Effector memory CD4-positive, alpha-beta T cell (primary cell): ENCODE data around the gene NRG2.

Source experiments
- DNase-seq, 3 donors: peaks; one replicate each; pipeline ENCODE4 v3.0.0-alpha.2; 2020
- H3K27ac ChIP-seq: 2 replicates; pipeline ENCODE4 v1.7.0; 2013; ENCODE audit warnings: mild to moderate bottlenecking, low read length, moderate library complexity; ENCODE audit not compliant: insufficient read depth, poor library complexity, severe bottlenecking
- H3K27me3 ChIP-seq: replicated peaks from 2 replicates; pipeline ENCODE4 v1.7.0; 2013; ENCODE audit warnings: mild to moderate bottlenecking, low read length; ENCODE audit not compliant: insufficient read depth, control insufficient read depth, poor library complexity, severe bottlenecking
- H3K36me3 ChIP-seq: 2 replicates; pipeline ENCODE4 v1.7.0; 2013; ENCODE audit warnings: mild to moderate bottlenecking, low read length, moderate library complexity; ENCODE audit not compliant: control insufficient read depth, insufficient read depth
- H3K4me1 ChIP-seq: 2 replicates; pipeline ENCODE4 v1.7.0; 2013; ENCODE audit warnings: low read length, mild to moderate bottlenecking; ENCODE audit not compliant: control insufficient read depth, insufficient read depth, poor library complexity, severe bottlenecking
- H3K4me3 ChIP-seq: 2 replicates; pipeline ENCODE4 v1.7.0; 2013; ENCODE audit warnings: low read length, low read depth, mild to moderate bottlenecking; ENCODE audit not compliant: insufficient read depth, poor library complexity, severe bottlenecking
- H3K9me3 ChIP-seq: 2 replicates; pipeline ENCODE4 v1.7.0; 2013; ENCODE audit warnings: mild to moderate bottlenecking, low read length, moderate library complexity; ENCODE audit not compliant: control insufficient read depth

Gene NRG2

GRCh38 chr5:139842321-139842720, 200.8 kb downstream of the NRG2 start:
- Histone ChIP-seq H3K9me3 (no peaks in the 10 kb centered on the region), H3K27ac (no peak overlapping the region), H3K27me3 (peaks cover 3% of the 10 kb centered on the region), H3K36me3 (no peaks in the 10 kb centered on the region), H3K4me3 (no peak overlapping the region), H3K4me1 (no peaks in the 10 kb centered on the region)
- DNase-seq = no peak

DNA sequence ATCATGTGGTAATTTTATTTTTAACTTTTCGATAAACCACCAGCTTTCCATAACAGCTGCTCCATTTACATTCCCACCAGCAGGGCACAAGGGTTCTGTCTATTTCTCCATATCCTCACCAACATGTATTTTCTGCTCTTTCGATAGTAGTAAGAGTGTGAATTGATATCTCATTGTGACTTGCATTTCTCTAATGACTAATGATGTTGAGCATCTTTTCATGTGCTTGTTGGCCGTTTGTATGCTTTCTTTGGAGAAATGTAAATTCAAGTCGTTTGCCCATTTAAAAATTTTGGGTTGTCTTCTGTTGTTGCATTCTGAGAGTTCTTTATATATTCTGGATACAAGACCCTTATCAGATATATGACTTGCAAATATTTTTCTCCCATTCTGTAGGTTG, 201.6 kb downstream of the NRG2 start:
- DNase-seq = no peak
- no peaks in the 10 kb centered on the region for H3K4me1 ChIP-seq
- H3K36me3 ChIP-seq = no peaks in the 10 kb centered on the region
- no peaks in the 10 kb centered on the region for H3K9me3 ChIP-seq
- H3K27ac ChIP-seq = no peak overlapping the region
- peaks cover 3% of the 10 kb centered on the region for H3K27me3 ChIP-seq
- no peak overlapping the region for H3K4me3 ChIP-seq

- Histone ChIP-seq H3K9me3 (no peaks in the 10 kb centered on the region), H3K4me3 (no peak overlapping the region), H3K27ac (no peak overlapping the region), H3K36me3 (no peaks in the 10 kb centered on the region), H3K27me3 (peaks cover 3% of the 10 kb centered on the region), H3K4me1 (no peaks in the 10 kb centered on the region)
- DNase-seq = no peak
Measured at GRCh38 chr5:139839918-139840317, 203.2 kb downstream of the NRG2 start.

- H3K4me3 ChIP-seq = no peak overlapping the region
- H3K27me3 ChIP-seq = peaks cover under 1% of the 10 kb centered on the region
- no peaks in the 10 kb centered on the region for H3K9me3 ChIP-seq
- no peaks in the 10 kb centered on the region for H3K4me1 ChIP-seq
- no peak for DNase-seq
- no peak overlapping the region for H3K27ac ChIP-seq
- H3K36me3 ChIP-seq = no peaks in the 10 kb centered on the region
Measured at GRCh38 chr5:139839232-139839815, 203.8 kb downstream of the NRG2 start.

GRCh38 chr5:139838381-139839197, 204.5 kb downstream of the NRG2 start:
- Histone ChIP-seq H3K36me3 (no peaks in the 10 kb centered on the region), H3K4me1 (no peaks in the 10 kb centered on the region)

DNA sequence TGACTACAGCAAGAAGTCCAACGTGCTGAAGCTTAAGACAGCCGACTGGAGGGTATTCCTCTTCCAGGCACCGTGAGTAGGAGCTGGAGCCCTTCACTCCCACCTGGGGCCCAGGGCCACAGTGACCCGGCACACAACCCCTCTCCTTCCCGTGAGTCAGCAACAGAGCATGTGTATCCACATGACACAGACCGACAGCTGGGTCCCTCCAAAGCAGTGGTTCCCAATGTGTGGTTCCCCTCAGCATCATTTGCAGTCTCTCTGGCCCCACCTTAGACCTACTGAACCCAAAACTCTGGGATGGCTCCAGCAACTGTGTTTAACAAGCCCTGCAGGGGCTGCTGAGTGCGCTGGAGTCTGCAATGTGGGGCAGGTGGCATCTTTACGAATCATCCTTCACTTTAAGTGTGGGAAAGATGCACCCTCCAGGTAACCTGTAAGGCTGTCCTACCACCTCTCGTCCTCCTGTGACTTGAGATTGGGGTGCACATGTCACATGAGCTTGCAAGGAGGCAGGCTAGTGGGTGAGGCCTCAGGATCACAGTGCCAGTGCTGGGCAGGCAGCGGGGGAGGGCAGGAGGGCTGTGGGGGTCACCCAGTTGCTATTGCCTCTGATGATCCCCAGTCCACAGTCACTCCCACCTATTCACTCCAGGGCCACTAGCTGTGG, 205.3 kb downstream of the NRG2 start:
- no peaks in the 10 kb centered on the region for H3K9me3 ChIP-seq
- no peaks in the 10 kb centered on the region for H3K4me1 ChIP-seq
- H3K27me3 ChIP-seq = peaks cover 4% of the 10 kb centered on the region
- H3K27ac ChIP-seq = no peak overlapping the region
- no peak overlapping the region for H3K4me3 ChIP-seq
- no peaks in the 10 kb centered on the region for H3K36me3 ChIP-seq
- no peak for DNase-seq

More at GRCh38 chr5:139838381-139839197, 204.5 kb downstream of the NRG2 start:
- Histone ChIP-seq H3K9me3 (no peaks in the 10 kb centered on the region), H3K27me3 (peaks cover 4% of the 10 kb centered on the region), H3K4me3 (no peak overlapping the region), H3K27ac (no peak overlapping the region)
- DNase-seq = no peak

- H3K9me3 ChIP-seq = no peaks in the 10 kb centered on the region
- no peak for DNase-seq
- no peaks in the 10 kb centered on the region for H3K4me1 ChIP-seq
- H3K4me3 ChIP-seq = no peak overlapping the region
- peaks cover 4% of the 10 kb centered on the region for H3K27me3 ChIP-seq
- H3K27ac ChIP-seq = no peak overlapping the region
- no peaks in the 10 kb centered on the region for H3K36me3 ChIP-seq
Measured at GRCh38 chr5:139836469-139837208, 206.5 kb downstream of the NRG2 start.

- H3K4me3 ChIP-seq = no peak overlapping the region
- H3K4me1 ChIP-seq = no peaks in the 10 kb centered on the region
- H3K27me3 ChIP-seq = peaks cover 4% of the 10 kb centered on the region
- no peak overlapping the region for H3K27ac ChIP-seq
- DNase-seq = no peak
- H3K36me3 ChIP-seq = no peaks in the 10 kb centered on the region
- H3K9me3 ChIP-seq = no peaks in the 10 kb centered on the region
Measured at GRCh38 chr5:139835656-139836055, 207.4 kb downstream of the NRG2 start.

DNA sequence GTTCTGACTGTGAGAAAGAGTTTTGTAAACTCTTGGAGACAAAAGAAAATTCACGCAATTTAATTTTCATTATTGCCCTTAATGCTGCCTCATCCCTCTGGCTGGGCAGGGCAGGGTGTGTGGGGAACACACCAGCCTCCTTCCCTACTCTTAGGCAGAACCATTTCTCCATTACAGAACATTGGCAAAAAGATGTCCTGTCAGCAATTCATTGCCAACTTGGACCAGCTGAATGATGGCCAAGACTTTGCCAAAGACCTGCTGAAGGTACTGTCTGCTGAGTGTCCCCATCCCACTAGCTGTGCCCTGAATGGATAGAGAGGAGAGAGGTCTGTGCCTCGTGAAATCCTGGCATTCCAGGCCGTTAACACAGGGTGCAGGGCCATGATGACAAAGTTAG, 209.6 kb downstream of the NRG2 start:
- H3K4me3 ChIP-seq = no peak overlapping the region
- no peak overlapping the region for H3K27ac ChIP-seq
- peaks cover 4% of the 10 kb centered on the region for H3K27me3 ChIP-seq
- H3K9me3 ChIP-seq = no peaks in the 10 kb centered on the region
- H3K4me1 ChIP-seq = no peaks in the 10 kb centered on the region
- no peaks in the 10 kb centered on the region for H3K36me3 ChIP-seq
- DNase-seq = no peak
